GM21737 (cell line): ENCODE data around the gene SLC16A2.
"Not testable (repeated sequence)": the region's sequence is repeated elsewhere in the genome, so short reads cannot be mapped to it uniquely, and the experiment has no call there.

Experiments used
- ATAC-seq: cut with Tn5 transposase; IDR thresholded peaks from one replicate; pipeline ENCODE4 v1.9.1; 2021; ENCODE audit warnings: mild to moderate bottlenecking, moderate library complexity; ENCODE audit not compliant: unreplicated experiment

Gene SLC16A2

DNA sequence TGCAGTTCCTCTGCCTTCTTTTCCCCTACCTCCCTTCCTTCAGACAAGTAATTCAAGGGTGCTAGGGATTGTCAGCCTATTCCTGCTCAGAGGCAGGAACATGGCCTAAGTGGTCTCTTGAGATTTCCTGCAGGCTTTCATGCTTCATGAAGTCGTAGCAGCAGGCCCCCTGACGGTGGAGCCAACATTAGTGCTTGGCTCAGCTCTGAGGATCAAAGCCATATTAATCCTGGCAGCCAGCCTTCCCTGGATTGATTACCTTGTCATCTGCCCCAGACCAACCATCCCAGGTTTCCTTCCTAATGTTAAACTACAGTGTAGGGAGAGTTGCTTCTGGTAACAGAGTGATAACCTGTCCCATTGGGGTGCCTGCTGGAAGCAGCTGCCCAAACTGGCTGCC, 84.1 kb downstream of the SLC16A2 start:
- ATAC-seq: no peak

DNA sequence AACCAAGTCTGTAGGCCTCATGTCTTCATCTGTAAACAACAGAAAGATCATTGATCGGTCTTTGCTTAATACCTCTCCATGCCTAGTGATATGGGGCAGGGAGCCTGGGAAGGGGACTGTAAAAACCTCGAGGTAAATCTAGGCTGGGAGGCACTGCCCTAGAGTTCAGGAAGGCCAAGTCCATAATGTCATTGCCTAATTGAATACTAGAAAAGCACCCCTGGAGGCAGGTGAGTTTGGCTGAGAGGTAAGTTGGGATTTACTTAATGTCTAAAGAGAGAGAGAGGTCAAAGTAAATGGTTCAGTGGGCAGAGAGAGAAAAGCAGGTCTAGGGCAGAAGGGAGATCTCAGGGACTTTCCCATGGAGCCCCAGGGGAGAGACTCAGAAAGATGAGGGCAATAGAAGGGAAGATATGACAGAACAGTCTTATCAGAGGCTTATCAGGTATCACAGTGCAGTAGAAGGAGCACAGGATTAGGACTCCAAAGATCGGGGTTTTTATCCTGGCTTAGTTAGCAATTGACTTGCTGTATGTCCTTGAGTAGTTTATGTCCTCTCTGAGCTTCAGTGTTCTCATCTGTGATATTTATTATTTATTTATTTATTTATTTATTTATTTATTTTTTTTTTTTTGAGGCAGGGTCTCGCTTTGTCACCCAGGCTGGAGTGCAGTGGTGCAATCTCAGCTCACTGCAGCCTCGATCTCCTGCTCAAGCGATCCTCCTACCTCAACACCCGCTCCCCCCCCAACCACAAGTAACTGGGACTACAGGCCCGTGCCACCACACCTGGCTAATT, 85.2 kb downstream of the SLC16A2 start:
- peak; percentile 91 for ATAC-seq

DNA sequence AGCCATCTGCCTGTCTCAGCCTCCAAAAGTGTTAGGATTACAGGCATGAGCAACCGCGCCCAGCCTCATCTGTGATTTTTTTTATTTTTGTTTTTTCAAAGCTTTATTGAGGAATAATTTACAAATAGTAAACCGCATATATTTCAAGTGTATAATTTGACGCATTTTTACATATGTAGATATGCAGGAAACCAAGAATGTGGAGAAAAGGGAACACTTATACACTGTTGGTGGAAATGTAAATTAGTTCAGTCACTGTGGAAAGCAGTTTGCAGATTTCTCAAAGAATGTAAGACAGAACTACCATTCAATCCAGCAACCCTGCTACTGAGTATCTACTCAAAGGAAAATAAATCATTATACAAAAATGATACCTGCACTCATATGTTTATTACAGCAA, 85.9 kb downstream of the SLC16A2 start:
- no peak for ATAC-seq

DNA sequence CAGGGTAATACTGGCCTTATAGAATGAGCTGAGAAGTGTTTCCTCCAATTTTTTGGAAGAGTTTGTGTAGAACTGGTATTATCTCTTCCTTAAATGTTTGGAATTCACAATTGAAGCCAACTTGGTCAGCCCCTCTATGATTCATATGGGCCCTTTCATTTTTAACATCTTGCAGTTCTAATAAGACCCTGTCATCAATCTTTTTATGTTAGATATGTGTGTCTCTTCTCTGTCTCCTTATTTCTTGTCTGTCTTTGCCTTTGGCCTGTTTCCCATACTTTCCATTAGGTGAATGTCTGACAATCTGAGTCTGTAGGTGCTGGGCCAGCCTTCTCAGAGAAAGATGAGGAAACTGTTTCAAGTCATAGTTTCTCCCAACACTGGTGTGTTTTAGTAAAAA, 88.7 kb downstream of the SLC16A2 start:
- no peak for ATAC-seq

DNA sequence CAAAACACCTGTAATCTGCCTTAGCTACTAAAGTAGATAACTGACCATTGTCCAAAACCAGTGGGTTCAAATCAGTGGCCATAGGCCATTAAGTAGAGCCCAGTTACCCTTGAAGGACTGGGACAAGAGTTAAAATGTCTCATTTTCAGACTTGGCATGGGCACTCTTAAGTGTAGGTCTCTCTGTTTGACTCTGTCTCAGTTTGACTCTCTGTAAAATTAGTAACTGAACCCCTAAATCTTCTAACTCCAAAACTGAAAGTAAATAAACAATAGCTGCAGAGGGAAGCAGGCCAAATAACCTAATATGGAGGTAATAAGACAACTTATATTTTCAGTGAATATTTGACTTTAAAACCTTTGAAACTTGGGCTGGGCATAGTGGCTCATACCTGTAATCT, 89.1 kb downstream of the SLC16A2 start:
- peak; percentile 45 for ATAC-seq

DNA sequence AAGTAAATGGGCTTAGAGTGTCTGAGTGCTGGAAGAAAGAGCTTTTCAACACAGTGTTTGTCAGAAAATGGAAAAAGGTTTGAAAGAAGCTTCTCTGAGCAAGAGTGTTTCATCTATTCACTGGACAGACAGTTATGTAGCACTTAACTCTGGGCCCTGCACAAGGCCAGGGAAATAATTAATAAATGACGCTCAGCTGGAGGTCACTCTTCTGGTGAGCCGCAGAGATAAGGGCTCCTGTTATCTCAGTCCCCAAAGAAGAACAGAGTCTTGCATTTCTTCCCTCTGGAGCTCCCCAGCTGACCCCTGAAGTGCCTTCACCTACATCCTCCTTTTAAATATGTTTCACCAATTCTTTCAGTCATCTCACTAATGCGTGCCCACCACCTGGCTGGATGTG, 90.4 kb downstream of the SLC16A2 start:
- ATAC-seq: no peak

DNA sequence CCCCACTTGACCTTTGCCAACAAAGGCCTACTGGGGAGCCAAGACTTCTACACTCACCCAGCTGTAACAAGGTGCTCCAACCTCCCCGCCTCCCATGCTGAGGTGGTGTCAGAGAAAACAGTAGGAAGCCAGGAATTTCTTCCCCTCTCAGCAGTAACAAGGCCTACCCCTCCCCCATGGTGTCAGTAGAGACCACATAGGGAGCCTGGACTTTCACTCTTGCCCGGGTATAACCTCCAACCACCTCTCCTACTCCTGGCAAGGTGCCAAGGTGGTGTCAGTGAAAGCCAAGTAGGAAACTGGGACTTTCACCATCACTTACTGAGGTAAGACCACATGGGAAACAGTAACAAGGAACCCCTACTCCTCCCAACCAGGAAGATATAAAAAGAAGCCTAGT, 93.1 kb downstream of the SLC16A2 start:
- ATAC-seq: no peak

DNA sequence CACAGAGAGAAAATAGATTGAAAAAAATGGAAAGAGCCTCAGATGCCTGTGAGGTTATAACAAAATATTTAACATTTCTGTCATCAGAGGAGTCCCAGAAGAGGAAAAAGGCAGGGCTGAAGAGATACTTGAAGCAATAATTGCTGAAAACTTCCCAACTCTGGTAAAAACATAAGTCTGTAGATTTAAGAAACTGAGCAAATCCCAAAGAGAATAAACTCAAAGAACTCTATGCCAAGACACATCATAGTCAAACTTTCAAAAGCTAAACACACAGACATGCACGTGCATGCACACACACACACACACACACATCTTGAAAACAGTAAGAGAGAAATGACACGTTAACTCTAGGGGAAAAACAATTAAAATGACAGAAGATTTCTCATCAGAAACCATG, 94.1 kb downstream of the SLC16A2 start:
- no peak for ATAC-seq

DNA sequence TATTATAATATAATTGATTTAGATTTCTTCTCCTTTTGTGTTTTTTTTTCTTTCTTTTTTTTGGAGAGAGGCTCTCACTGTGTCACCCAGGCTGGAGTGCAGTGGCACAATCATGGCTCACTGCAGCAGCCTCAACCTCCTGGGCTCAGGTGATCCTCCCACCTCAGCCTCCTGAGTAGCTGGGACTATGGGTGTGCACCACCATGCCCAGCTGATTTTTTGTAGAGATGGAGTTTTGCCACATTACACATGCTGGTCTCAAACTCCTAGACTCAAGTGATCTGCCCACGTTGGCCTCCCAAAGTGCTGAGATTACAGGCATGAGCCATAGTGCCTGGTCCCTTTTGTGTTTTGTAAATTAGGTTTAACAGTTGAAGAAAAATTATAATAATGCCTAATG, 94.7 kb downstream of the SLC16A2 start:
- not testable (repeated sequence) for ATAC-seq

DNA sequence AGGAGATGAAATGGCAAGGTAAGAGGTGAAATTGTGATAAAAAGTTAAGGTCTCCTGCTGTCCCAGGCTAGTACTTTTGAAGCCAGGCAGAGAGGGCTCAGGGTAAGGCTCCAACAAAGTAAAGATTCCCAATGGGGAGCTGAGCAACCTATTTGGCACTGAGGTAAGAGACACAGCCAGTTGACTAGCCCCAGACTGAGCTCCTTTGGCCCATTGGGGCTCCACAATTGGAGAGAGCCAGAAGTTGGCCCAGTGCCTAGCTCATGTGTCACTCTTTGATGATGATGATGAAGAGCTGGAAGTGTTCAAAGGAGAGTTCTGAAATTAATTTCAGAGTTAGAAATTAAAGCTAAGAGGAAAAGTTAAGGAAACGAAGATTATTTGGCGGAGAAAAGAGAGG, 98.6 kb downstream of the SLC16A2 start:
- ATAC-seq: no peak

DNA sequence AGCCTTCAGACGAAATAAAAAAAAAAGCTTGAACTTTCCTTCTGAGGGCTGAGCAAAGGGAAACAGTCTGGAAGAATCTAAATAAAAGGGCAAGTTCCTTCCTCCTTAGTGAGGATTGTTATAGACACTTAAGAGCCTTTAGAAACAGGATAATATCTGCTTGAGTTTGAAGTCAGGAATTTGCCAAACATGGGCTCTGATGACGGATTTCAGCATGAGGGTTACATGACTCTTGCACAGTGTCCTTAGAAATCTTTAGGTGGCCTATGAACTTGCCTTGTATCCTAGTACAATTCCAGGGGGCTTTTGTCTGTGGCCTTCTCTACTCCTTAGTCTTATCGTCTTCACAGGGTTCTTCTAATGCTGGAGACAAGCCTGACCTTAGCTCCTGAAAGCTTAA, 99.0 kb downstream of the SLC16A2 start:
- no peak for ATAC-seq

DNA sequence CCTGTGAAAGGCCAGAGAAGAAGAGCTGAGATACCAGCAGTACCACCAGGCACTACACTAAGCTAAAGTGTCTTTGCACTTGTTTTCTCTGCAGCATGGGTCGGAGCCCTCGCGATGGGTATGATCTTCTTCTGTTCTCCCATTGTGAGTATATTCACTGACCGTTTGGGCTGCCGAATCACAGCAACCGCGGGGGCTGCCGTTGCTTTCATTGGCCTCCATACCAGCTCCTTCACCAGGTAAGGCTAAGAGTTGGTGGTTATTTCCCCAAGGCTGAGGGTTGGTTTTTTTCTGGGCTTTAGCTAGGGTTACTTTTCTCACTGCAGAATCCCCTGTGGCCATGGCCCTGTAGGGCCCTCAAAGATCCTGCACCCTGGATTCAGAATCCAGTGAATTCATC, 99.6 kb downstream of the SLC16A2 start:
- ATAC-seq: no peak

DNA sequence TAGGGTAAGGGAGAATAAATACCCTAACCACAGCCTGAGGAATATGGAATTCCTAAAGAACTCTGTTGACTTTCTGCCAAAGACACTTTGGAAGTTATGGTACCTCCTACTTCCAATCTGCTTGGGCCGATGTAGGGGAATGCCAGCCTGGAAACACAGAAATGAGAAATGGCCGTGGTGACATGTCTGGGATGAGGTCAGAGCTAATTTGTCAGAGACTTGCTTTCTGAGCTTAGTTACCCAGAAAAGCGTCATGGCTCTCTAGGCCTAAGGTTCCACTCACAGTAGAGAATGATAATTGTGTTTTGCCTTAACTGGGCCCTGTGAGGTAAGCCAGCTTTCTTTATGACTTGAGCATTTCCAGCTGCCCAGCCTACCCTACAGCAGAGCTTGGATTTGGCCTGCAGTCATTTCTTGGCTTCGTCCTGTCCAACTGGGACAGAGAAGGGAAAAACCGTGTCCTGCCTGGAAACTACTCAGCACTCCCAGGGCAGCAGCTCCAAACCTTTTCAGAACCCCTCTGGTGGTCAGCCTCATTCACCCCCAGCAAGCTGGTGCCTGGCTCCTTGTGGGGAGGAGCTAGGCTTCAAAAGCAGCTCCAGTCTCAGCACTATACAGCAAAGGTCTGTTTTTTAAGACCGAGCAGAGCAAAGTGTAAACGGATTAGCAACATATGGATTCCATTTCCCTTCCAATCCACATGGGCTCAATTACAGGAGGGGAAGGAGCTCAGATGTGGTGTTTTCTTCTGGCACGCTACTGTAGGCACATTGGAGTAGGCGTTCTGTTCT, 100.9 kb downstream of the SLC16A2 start:
- no peak for ATAC-seq

DNA sequence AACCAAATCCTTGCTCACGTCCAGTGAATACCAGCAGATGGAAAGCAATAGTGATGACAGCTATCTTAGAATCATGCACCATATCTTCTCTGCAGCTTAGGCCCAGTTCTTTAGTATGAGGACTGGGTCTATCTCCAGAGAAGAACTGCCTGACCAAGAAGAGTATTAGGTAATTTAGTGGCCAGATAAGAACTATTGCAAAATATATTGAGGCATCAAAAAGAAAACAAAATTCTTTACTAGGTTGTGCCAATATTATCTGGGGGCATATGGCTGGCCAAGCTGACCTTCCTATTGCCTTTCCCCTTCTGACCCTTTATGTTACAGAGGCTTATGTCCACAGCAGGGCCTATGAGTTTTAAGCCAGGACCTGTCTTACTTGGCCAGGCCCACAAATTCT, 101.9 kb downstream of the SLC16A2 start:
- ATAC-seq: no peak

DNA sequence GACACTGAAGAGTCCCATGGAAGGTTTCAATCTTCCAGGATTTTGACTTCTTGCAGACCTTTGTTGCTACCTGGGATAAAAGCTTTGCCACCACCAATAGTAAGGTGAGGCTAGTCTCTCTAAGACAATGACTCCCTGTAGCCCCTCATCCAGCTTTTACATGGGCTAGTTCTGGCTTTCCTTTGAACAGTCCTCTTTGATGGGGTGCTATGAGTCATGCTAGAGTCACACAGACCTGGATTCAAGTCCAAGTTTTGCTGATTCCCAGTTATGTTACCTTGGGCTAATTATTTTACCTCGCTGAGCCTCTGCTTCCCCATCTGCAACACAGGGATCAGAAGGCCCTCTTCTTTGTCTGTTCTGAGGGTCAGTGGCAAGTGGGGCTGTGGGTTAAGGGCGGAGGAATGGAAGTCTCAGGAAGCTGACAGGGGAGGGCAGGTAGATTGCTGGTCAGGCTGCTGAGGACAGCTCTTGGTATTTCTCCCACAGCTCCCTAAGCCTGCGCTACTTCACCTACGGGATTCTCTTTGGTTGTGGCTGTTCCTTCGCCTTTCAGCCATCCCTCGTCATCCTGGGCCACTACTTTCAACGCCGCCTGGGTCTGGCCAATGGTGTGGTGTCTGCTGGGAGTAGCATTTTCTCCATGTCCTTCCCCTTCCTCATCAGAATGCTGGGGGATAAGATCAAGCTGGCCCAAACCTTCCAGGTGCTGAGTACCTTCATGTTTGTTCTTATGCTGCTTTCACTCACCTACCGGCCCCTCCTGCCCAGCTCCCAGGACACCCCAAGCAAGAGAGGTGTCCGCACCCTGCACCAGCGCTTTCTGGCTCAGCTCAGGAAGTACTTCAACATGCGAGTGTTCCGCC, 102.8 kb downstream of the SLC16A2 start:
- no peak for ATAC-seq

DNA sequence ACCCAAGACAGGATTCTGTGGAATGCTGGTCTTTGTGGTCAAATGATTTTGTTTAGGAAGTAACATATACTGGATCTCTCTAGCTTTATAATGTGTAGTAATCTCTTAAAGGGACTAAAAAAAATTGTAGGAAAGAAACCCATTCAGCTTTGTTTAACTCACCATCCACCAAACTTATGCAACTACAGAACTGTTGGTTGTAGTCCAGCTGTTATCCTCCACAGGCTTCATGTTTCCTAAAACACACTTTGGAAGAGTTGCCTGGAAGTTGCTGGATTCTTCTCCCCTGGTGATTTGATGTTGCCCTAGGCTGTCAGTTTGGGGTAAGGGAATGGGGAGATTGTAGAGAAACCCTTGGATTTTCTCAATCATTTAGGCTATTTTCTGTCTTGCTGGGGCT, 103.8 kb downstream of the SLC16A2 start:
- ATAC-seq: no peak

DNA sequence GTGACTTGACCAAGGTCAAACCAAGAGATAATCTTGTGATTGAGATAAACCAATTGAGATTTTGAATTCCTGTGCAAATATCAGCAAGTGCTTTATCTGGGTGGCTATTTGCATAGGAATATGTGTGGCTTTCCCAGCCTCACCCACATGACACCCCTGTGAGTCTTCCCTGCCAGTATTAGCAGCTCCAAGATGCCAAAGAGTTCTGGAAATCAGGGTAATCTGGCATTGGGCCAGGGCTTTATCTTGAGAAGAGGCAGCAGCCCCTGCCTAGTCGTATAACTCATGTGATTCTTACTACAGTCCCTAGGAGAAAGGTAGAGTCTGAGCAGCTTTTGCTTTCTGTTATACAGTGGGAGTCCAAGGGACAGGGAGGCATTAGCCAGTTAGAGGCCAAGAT, 105.5 kb downstream of the SLC16A2 start:
- ATAC-seq: no peak

DNA sequence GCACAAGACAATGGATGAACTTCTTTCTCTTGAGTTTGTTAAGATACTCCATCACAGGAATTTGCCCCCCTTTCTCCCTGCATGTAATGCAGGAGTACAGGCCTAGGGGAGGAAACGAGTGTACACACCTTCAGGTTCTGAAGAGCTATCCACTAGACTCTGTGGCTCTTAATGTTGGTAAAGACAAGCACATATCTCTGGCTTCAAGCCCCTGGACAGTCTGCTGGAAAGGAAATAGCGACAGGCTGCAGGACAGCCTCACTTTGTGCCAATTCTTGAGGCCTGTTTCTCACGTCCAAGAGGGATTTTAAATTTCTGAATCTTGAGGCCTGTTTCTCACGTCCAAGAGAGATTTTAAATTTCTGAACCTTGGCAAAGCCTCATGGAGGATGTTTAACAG, 106.1 kb downstream of the SLC16A2 start:
- ATAC-seq: no peak

DNA sequence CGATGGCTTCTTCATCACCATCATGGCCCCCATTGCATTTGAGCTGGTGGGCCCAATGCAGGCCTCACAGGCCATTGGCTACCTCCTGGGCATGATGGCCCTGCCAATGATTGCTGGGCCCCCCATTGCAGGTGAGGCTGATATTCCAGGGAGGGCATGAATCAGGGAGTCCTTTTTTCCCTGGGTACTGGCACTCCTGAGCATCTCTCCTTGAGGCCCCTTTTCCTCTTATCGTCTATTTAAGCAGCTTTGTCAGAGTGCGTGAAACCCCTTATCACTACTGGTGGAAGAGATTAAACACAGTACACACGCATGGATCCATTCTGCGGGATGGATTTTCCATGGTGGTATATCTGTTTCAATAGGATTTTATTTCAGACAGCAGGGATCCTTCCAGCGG, 108.0 kb downstream of the SLC16A2 start:
- ATAC-seq: no peak

DNA sequence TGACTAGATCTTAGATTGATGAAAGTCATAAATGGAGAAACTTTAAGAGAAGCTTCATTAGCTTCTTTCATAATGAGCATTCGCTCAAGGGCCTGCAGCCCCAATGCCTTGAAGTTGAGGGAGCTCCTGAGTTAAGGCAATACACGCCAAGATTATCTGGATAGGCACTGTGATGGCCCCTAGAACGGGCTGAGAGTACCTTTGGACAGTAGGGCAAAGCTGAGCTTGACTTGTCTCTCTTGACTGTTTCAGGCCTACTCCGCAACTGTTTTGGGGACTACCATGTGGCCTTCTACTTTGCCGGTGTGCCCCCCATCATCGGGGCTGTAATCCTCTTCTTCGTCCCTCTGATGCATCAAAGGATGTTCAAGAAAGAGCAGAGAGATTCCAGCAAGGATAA, 109.8 kb downstream of the SLC16A2 start:
- no peak for ATAC-seq

DNA sequence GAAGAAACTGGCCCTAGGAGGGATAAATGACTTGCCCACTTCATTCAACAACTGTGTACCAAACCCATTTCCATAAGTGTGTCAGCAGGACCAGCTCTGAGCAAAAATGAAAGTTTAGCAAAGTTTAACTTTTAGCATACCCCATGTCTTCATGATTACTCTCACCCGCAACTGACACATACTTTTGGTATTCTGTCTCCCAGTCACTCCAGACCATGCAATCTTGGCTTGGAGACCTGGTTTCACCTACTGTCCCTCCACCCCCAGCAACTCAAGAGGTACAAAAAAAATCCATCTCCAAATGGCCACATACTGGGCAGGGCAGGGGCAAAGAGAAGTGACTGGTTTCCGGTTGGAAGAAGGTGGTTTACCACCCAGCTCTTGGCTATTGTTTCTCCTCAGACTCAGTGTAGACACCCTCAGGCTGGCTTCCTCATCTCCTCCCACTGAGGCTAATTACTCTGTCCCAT, 113.3 kb downstream of the SLC16A2 start:
- peak; percentile 42 for ATAC-seq

DNA sequence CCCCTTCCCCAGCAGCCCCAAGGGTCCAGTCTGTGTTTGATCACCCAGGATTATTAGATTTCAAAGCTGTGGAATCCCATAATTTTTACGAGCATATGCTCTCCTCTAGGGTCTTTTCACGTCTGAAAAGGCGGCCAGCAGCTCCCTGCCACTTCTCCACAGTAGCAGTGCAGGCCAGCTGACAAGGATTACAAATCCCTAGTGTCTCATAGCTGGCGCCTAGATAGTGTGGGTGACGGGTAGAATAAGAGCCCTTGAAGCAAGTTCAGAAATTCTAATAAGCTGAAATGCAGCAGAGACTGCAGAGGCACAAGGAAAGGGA, 113.8 kb downstream of the SLC16A2 start:
- ATAC-seq: no peak
